HepG2 (cell line): ENCODE measurements around the gene NPTXR. TPM values are rescaled to one million over a fixed set of nuclear protein-coding genes. Genes with fewer than 3 reads are reported as not detected.

Source experiments
- HES4 ChIP-seq: sonication (generic); formaldehyde crosslinking; IDR thresholded peaks from 2 replicates; pipeline ENCODE4 v1.9.0; 2021; ENCODE audit warnings: mild to moderate bottlenecking, missing genetic modification reagents, borderline replicate concordance
- ISX ChIP-seq: sonication (generic); formaldehyde crosslinking; conservative IDR thresholded peaks from 2 replicates; pipeline ENCODE4 v1.5.0; 2020; ENCODE audit warnings: missing genetic modification reagents
- MYNN ChIP-seq: sonication (generic); formaldehyde crosslinking; IDR thresholded peaks from 2 replicates; pipeline ENCODE4 v1.4.0; 2020; ENCODE audit warnings: mild to moderate bottlenecking, low read depth, missing genetic modification reagents
- TAF15 ChIP-seq: fragments of 200-400 bp; formaldehyde crosslinking; IDR thresholded peaks from one replicate; pipeline ENCODE4 v1.6.1; 2018; ENCODE audit warnings: mild to moderate bottlenecking, low read depth, low read length; ENCODE audit not compliant: poor library complexity, severe bottlenecking
- ZBTB20 ChIP-seq: sonication (generic); formaldehyde crosslinking; IDR thresholded peaks from 2 replicates; pipeline ENCODE4 v1.8.1; 2023; ENCODE audit warnings: missing genetic modification reagents, low read depth, mild to moderate bottlenecking, borderline replicate concordance
- polyA plus RNA-seq, 8 experiments: library from polyadenylated mRNA; depleted of rRNA in 3 of 8; stranded (reverse) in 7 of 8; unstranded in 1 of 8; fragments of >200 nt; fragmentation: Illumina TruSeq in 4 of 8; extraction: Trizol in 4 of 8; gene quantifications; 2 replicates each; pipeline versions ENCODE4 v1.2.1 to v1.2.3, GENCODE V29; 2011 to 2016; ENCODE audit warnings: low read depth in 4 of 8, missing spikeins in 1 of 8, mixed read lengths in 1 of 8; ENCODE audit not compliant: insufficient read depth in 1 of 8
- total RNA-seq, 5 experiments: library from RNA; depleted of rRNA; stranded (reverse); fragments of >200 nt; fragmentation: Illumina TruSeq; extraction: Trizol; gene quantifications; 2 replicates each; pipeline ENCODE4 v1.2.3, GENCODE V29; 2016; ENCODE audit warnings: low read depth in 1 of 5
- TF ChIP-seq, protein P1 (sequence below): IDR thresholded peaks from 2 replicates; pipeline ENCODE4 v1.6.1; 2016; ENCODE audit warnings: missing compliant biosample characterization, missing genetic modification reagents, borderline replicate concordance
- TF ChIP-seq, protein P2 (sequence below): sonication (generic); formaldehyde crosslinking; IDR thresholded peaks from 2 replicates; pipeline ENCODE4; 2020; ENCODE audit warnings: missing genetic modification reagents, mild to moderate bottlenecking, borderline replicate concordance
- TF ChIP-seq, protein P3 (sequence below): sonication (generic); formaldehyde crosslinking; IDR thresholded peaks from 2 replicates; pipeline ENCODE4 v1.4.0; 2020; ENCODE audit warnings: missing genetic modification reagents
- TF ChIP-seq, protein P4 (sequence below): sonication (generic); formaldehyde crosslinking; IDR thresholded peaks from 2 replicates; pipeline ENCODE4 v1.9.0; 2021; ENCODE audit warnings: mild to moderate bottlenecking, missing genetic modification reagents
- TF ChIP-seq, protein P5 (sequence below): sonication (generic); formaldehyde crosslinking; conservative IDR thresholded peaks from 2 replicates; pipeline ENCODE4 v1.4.0; 2020; ENCODE audit warnings: missing genetic modification reagents

NPTXR gene
- total and polyA plus RNA-seq, 2 of the 13 experiments (the other 11 are each of a cell fraction or from before 2014, with no cell fraction given), result 2.6 to 4.8 TPM

DNA sequence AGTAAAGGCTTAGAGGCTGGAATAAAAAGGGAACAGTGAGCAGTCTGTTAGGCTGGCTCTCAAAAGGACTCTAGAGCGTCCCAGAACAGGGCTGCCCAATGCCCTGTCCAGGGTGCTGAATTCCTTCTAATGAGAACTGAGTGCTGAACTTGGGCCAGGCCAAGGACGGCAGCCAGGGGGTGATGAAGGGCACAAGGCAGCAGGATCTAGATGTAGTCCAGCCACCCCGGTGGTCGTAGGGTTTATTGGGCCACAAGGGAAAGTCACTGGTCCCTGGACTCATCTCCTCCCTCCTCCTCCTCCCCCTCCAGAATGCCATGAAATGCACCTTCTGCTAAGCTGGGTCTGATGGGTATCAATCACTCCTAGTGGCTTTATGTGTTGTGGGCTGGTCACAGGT lies 19.2 kb downstream of the NPTXR start (continued):
- TF ChIP-seq, protein P1, sequence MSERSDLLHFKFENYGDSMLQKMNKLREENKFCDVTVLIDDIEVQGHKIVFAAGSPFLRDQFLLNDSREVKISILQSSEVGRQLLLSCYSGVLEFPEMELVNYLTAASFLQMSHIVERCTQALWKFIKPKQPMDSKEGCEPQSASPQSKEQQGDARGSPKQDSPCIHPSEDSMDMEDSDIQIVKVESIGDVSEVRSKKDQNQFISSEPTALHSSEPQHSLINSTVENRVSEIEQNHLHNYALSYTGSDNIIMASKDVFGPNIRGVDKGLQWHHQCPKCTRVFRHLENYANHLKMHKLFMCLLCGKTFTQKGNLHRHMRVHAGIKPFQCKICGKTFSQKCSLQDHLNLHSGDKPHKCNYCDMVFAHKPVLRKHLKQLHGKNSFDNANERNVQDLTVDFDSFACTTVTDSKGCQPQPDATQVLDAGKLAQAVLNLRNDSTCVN (CRISPR knock-in tag), result peak; percentile 90
- TF ChIP-seq HES4 (no peak), ISX (CRISPR knock-in tag) (peak; percentile 59; the same call in 1 of the 2 replicates), ZBTB20 (CRISPR knock-in tag) (peak; percentile 71; the same call in 1 of the 2 replicates), MYNN (CRISPR knock-in tag) (no peak), TAF15 (no peak)
- TF ChIP-seq, protein P2, sequence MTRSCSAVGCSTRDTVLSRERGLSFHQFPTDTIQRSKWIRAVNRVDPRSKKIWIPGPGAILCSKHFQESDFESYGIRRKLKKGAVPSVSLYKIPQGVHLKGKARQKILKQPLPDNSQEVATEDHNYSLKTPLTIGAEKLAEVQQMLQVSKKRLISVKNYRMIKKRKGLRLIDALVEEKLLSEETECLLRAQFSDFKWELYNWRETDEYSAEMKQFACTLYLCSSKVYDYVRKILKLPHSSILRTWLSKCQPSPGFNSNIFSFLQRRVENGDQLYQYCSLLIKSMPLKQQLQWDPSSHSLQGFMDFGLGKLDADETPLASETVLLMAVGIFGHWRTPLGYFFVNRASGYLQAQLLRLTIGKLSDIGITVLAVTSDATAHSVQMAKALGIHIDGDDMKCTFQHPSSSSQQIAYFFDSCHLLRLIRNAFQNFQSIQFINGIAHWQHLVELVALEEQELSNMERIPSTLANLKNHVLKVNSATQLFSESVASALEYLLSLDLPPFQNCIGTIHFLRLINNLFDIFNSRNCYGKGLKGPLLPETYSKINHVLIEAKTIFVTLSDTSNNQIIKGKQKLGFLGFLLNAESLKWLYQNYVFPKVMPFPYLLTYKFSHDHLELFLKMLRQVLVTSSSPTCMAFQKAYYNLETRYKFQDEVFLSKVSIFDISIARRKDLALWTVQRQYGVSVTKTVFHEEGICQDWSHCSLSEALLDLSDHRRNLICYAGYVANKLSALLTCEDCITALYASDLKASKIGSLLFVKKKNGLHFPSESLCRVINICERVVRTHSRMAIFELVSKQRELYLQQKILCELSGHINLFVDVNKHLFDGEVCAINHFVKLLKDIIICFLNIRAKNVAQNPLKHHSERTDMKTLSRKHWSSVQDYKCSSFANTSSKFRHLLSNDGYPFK (CRISPR knock-in tag), result peak; percentile 42; the same call in 1 of the 2 replicates
- TF ChIP-seq, protein P3, sequence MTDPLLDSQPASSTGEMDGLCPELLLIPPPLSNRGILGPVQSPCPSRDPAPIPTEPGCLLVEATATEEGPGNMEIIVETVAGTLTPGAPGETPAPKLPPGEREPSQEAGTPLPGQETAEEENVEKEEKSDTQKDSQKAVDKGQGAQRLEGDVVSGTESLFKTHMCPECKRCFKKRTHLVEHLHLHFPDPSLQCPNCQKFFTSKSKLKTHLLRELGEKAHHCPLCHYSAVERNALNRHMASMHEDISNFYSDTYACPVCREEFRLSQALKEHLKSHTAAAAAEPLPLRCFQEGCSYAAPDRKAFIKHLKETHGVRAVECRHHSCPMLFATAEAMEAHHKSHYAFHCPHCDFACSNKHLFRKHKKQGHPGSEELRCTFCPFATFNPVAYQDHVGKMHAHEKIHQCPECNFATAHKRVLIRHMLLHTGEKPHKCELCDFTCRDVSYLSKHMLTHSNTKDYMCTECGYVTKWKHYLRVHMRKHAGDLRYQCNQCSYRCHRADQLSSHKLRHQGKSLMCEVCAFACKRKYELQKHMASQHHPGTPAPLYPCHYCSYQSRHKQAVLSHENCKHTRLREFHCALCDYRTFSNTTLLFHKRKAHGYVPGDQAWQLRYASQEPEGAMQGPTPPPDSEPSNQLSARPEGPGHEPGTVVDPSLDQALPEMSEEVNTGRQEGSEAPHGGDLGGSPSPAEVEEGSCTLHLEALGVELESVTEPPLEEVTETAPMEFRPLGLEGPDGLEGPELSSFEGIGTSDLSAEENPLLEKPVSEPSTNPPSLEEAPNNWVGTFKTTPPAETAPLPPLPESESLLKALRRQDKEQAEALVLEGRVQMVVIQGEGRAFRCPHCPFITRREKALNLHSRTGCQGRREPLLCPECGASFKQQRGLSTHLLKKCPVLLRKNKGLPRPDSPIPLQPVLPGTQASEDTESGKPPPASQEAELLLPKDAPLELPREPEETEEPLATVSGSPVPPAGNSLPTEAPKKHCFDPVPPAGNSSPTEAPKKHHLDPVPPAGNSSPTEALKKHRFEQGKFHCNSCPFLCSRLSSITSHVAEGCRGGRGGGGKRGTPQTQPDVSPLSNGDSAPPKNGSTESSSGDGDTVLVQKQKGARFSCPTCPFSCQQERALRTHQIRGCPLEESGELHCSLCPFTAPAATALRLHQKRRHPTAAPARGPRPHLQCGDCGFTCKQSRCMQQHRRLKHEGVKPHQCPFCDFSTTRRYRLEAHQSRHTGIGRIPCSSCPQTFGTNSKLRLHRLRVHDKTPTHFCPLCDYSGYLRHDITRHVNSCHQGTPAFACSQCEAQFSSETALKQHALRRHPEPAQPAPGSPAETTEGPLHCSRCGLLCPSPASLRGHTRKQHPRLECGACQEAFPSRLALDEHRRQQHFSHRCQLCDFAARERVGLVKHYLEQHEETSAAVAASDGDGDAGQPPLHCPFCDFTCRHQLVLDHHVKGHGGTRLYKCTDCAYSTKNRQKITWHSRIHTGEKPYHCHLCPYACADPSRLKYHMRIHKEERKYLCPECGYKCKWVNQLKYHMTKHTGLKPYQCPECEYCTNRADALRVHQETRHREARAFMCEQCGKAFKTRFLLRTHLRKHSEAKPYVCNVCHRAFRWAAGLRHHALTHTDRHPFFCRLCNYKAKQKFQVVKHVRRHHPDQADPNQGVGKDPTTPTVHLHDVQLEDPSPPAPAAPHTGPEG (CRISPR knock-in tag), result peak; percentile 50; the same call in 1 of the 2 replicates
- TF ChIP-seq, protein P4, sequence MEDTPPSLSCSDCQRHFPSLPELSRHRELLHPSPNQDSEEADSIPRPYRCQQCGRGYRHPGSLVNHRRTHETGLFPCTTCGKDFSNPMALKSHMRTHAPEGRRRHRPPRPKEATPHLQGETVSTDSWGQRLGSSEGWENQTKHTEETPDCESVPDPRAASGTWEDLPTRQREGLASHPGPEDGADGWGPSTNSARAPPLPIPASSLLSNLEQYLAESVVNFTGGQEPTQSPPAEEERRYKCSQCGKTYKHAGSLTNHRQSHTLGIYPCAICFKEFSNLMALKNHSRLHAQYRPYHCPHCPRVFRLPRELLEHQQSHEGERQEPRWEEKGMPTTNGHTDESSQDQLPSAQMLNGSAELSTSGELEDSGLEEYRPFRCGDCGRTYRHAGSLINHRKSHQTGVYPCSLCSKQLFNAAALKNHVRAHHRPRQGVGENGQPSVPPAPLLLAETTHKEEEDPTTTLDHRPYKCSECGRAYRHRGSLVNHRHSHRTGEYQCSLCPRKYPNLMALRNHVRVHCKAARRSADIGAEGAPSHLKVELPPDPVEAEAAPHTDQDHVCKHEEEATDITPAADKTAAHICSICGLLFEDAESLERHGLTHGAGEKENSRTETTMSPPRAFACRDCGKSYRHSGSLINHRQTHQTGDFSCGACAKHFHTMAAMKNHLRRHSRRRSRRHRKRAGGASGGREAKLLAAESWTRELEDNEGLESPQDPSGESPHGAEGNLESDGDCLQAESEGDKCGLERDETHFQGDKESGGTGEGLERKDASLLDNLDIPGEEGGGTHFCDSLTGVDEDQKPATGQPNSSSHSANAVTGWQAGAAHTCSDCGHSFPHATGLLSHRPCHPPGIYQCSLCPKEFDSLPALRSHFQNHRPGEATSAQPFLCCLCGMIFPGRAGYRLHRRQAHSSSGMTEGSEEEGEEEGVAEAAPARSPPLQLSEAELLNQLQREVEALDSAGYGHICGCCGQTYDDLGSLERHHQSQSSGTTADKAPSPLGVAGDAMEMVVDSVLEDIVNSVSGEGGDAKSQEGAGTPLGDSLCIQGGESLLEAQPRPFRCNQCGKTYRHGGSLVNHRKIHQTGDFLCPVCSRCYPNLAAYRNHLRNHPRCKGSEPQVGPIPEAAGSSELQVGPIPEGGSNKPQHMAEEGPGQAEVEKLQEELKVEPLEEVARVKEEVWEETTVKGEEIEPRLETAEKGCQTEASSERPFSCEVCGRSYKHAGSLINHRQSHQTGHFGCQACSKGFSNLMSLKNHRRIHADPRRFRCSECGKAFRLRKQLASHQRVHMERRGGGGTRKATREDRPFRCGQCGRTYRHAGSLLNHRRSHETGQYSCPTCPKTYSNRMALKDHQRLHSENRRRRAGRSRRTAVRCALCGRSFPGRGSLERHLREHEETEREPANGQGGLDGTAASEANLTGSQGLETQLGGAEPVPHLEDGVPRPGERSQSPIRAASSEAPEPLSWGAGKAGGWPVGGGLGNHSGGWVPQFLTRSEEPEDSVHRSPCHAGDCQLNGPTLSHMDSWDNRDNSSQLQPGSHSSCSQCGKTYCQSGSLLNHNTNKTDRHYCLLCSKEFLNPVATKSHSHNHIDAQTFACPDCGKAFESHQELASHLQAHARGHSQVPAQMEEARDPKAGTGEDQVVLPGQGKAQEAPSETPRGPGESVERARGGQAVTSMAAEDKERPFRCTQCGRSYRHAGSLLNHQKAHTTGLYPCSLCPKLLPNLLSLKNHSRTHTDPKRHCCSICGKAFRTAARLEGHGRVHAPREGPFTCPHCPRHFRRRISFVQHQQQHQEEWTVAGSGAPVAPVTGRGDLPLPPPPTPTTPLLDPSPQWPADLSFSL (CRISPR knock-in tag), result no peak
- TF ChIP-seq, protein P5, sequence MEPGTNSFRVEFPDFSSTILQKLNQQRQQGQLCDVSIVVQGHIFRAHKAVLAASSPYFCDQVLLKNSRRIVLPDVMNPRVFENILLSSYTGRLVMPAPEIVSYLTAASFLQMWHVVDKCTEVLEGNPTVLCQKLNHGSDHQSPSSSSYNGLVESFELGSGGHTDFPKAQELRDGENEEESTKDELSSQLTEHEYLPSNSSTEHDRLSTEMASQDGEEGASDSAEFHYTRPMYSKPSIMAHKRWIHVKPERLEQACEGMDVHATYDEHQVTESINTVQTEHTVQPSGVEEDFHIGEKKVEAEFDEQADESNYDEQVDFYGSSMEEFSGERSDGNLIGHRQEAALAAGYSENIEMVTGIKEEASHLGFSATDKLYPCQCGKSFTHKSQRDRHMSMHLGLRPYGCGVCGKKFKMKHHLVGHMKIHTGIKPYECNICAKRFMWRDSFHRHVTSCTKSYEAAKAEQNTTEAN (CRISPR knock-in tag), result peak; percentile 88
